ENCODE data around the gene ATP1A1.

Gene ATP1A1

GRCh38 chr1:116435806-116436610, 63.0 kb downstream of the ATP1A1 start:
- peak; percentile 53 for ATAC-seq
- H3K27ac Mint-ChIP-seq, result no peak overlapping the region

DNA sequence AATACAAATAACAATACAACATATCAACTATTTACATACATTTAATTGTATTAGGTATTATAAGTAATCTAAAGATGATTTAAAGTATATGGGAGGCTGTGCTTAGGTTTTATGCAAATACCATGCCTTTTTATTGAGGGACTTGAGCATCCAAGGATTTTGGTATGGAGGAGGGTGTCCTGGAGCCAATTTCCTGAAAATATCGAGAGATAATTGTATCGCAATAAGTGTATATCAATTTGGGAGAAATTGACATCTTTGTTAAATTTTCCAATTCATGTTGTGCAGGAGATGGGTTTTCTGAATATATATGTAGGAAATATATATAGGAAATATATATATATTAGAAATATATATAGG, 63.5 kb downstream of the ATP1A1 start:
- Mint-ChIP-seq H3K9me3 (no peaks in the 10 kb centered on the region), H3K4me1 (no peaks in the 10 kb centered on the region), H3K4me3 (no peak overlapping the region), H3K27ac (no peak overlapping the region), H3K36me3 (no peaks in the 10 kb centered on the region)
- DNase-seq (ENCODE audit: low spot score in 2 of 2) (peak in 1 of 2 donors; percentile 10), ATAC-seq (no peak)

More at GRCh38 chr1:116435806-116436610, 63.0 kb downstream of the ATP1A1 start:
- Mint-ChIP-seq H3K4me3 (no peak overlapping the region), H3K4me1 (no peaks in the 10 kb centered on the region), H3K9me3 (no peaks in the 10 kb centered on the region), H3K36me3 (no peaks in the 10 kb centered on the region)
- no peak for DNase-seq (ENCODE audit: low spot score in 2 of 2)

- Mint-ChIP-seq H3K9me3 (no peaks in the 10 kb centered on the region), H3K27ac (no peak overlapping the region), H3K4me1 (no peaks in the 10 kb centered on the region), H3K36me3 (no peaks in the 10 kb centered on the region), H3K4me3 (no peak overlapping the region)
- no peak for DNase-seq (ENCODE audit: low spot score in 2 of 2)
- ATAC-seq, result no peak
Observed at GRCh38 chr1:116439701-116440100, 66.7 kb downstream of the ATP1A1 start.

- Mint-ChIP-seq H3K4me3 (no peak overlapping the region), H3K9me3 (no peaks in the 10 kb centered on the region), H3K36me3 (no peaks in the 10 kb centered on the region), H3K4me1 (no peaks in the 10 kb centered on the region), H3K27ac (no peak overlapping the region)
- no peak for DNase-seq (ENCODE audit: low spot score in 2 of 2)
- ATAC-seq, result no peak
Observed at GRCh38 chr1:116440731-116441130, 67.7 kb downstream of the ATP1A1 start.

DNA sequence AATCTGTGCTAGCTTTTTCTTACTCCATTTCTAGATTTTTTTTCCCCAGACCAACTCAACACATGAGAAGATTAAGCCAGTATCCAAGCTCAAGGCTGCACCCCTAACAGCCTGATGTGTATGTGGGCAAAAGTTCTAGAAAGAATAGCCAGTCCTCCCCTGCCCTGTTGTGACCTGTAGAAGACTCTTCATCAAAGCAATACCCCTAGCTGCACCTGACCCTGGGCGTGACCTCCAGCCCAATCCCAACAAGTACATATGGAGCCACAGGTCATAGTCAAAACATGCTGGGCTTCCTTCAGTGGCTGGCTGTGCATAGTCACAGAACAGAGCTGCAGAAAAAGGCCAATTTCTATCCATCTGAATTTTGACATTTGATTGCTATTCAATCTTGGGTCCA, 72.5 kb downstream of the ATP1A1 start:
- no peak overlapping the region for H3K27ac Mint-ChIP-seq
- H3K9me3 Mint-ChIP-seq, result no peaks in the 10 kb centered on the region
- H3K36me3 Mint-ChIP-seq, result no peaks in the 10 kb centered on the region
- H3K4me1 Mint-ChIP-seq, result no peaks in the 10 kb centered on the region
- DNase-seq (ENCODE audit: low spot score in 2 of 2) (no peak), ATAC-seq (no peak)
- no peak overlapping the region for H3K4me3 Mint-ChIP-seq

DNA sequence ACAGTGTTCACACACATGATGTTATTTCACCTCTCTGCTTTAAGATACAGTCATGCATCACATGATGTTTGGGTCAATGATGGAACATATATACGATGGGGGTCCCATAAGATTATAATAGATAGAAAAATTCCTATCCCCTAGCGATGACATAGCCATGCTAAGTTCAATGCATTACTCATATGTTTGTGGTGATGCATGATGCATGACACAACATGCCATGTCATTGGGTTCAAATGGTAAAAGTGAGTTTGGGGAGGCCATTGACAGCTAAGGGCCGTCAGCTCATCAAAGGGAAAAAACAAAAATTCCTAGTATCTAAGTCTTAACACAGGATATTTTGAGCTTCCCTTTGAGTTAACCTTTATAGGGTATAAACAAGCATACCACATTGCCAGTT, 73.6 kb downstream of the ATP1A1 start:
- no peaks in the 10 kb centered on the region for H3K36me3 Mint-ChIP-seq
- H3K4me1 Mint-ChIP-seq, result no peaks in the 10 kb centered on the region
- DNase-seq (ENCODE audit: low spot score in 2 of 2) (no peak), ATAC-seq (no peak)
- H3K27ac Mint-ChIP-seq, result no peak overlapping the region
- H3K9me3 Mint-ChIP-seq, result no peaks in the 10 kb centered on the region
- no peak overlapping the region for H3K4me3 Mint-ChIP-seq

DNA sequence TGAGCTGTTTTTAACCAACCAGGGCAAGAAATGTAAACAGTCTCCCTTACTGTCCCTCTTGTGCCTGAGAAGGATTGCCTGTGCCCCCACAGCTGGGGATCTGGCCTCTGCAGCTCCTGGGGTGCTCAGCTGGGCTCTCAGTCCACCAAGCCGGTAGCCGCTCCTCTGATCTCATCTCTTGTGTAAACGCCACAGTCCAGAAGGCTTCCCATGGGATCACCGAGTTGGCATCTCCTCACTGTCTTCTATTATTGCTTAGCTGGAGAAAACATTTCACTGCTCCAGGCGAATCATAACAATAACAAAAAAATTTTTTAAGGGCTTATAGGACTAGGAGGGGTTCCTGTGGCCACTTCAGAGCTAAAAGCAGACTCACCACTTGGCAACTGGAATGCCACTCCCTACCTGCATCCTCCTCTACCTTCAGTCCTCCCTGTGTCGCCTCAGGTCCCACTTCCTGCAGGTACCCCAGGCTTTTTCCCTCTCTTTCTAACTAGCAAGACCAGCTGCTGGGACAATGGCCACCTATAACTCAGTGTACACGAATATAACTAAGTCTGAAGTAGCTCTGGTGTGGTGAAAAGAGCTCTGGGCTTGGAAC, 75.8 kb downstream of the ATP1A1 start:
- Mint-ChIP-seq H3K4me1 (no peaks in the 10 kb centered on the region), H3K36me3 (no peaks in the 10 kb centered on the region), H3K27ac (no peak overlapping the region), H3K9me3 (no peaks in the 10 kb centered on the region), H3K4me3 (no peak overlapping the region)
- DNase-seq (ENCODE audit: low spot score in 2 of 2) (no peak), ATAC-seq (no peak)

GRCh38 chr1:116449578-116449977, 76.5 kb downstream of the ATP1A1 start:
- Mint-ChIP-seq H3K27ac (no peak overlapping the region), H3K9me3 (no peaks in the 10 kb centered on the region), H3K36me3 (no peaks in the 10 kb centered on the region), H3K4me1 (no peaks in the 10 kb centered on the region), H3K4me3 (no peak overlapping the region)
- ATAC-seq (no peak), DNase-seq (ENCODE audit: low spot score in 2 of 2) (no peak)

DNA sequence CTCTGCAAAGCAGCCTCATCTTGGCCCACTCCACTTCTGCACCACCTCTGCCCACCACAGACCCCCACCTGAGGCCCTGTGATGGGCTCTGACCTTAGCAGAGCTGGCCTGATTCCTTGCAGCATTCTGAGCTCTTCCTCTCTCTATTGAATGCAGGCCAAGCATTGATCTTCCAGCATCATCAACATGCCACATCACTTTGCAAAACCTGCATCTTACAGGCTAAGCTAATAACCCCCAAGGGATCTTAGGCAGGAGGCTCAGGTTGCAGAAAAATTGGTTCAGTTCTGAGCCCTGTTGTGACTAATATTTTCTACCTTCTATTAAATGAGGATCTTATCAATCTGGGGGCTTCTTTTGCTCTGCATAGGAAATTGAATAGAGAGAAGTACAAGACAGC, 78.7 kb downstream of the ATP1A1 start:
- Mint-ChIP-seq H3K9me3 (no peaks in the 10 kb centered on the region), H3K4me3 (no peak overlapping the region), H3K27ac (no peak overlapping the region), H3K4me1 (no peaks in the 10 kb centered on the region), H3K36me3 (no peaks in the 10 kb centered on the region)
- DNase-seq (ENCODE audit: low spot score in 2 of 2) (no peak), ATAC-seq (no peak)

DNA sequence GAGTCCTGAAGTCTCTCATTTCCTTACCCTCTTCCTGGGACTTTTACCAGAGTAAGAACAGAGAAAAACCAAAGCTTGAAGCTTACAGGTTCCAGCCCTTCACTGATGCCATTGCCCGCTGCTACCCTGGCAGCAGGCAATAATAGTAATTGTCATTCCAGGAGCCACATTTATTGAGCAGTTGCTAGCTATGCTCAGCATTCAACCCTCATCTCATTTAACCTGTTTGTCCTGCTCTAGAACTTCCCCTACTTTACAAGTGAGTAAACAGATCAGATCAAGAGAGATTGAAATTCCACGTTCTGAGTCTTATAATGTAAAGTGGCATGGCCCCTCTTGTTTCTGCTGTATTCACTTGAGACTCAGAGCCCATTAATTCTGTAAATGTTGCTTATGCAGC, 80.4 kb downstream of the ATP1A1 start:
- Mint-ChIP-seq H3K27ac (no peak overlapping the region), H3K36me3 (no peaks in the 10 kb centered on the region), H3K4me3 (no peak overlapping the region), H3K9me3 (no peaks in the 10 kb centered on the region), H3K4me1 (no peaks in the 10 kb centered on the region)
- DNase-seq (ENCODE audit: low spot score in 2 of 2) (no peak), ATAC-seq (no peak)

DNA sequence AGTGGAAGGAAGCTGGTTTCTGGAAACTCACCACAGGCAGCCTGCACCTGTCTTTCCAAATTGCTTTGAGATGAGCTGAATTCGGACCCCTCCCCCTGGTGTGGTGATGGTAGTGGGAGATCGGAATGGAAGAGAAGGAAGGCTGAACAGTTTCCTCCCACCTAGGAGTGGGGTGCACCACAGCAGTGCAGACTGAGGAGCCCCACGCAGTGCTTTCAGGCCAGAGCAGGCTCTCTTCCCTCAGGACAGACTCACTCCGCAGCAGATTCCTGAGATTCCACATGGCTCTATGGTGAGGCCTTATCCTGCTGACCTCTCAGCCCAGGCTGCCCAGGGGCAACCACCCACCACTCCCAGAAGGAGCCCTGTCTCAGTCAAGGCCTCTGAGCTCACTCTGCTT, 80.9 kb downstream of the ATP1A1 start:
- ATAC-seq (no peak), DNase-seq (ENCODE audit: low spot score in 2 of 2) (no peak)
- H3K4me3 Mint-ChIP-seq, result no peak overlapping the region
- H3K27ac Mint-ChIP-seq, result no peak overlapping the region
- H3K9me3 Mint-ChIP-seq, result no peaks in the 10 kb centered on the region
- no peaks in the 10 kb centered on the region for H3K4me1 Mint-ChIP-seq
- H3K36me3 Mint-ChIP-seq, result no peaks in the 10 kb centered on the region

All from stimulated activated effector memory CD8-positive, alpha-beta T cell treated with anti-CD3 and anti-CD28 coated beads, Interleukin-12 subunit alpha, Interleukin-12 subunit beta, amount 100 ng/mL, for 72 hours (primary cell).